NT2/D1 (cell line): ENCODE data around the gene BNC2.

Experiments used
- SUZ12 ChIP-seq: IDR thresholded peaks from 2 replicates; pipeline ENCODE4 v1.6.1; 2011; ENCODE audit not compliant: insufficient read length, insufficient read depth; ENCODE audit errors: extremely low read depth
- ZNF274 ChIP-seq: IDR thresholded peaks from 2 replicates; pipeline ENCODE4 v1.6.1; 2011; ENCODE audit warnings: mild to moderate bottlenecking, low read depth, low read length

GRCh38 chr9:16680975-16681651, 189.4 kb downstream of the BNC2 start:
- TF ChIP-seq ZNF274 (no peak), SUZ12 (no peak)
